Fibroblast of skin of back (primary cell): ENCODE data around the gene ASB18.

Experiments used
- DNase-seq: peaks from one replicate; pipeline ENCODE4 v3.0.0-alpha.2; 2013

Gene ASB18

DNA sequence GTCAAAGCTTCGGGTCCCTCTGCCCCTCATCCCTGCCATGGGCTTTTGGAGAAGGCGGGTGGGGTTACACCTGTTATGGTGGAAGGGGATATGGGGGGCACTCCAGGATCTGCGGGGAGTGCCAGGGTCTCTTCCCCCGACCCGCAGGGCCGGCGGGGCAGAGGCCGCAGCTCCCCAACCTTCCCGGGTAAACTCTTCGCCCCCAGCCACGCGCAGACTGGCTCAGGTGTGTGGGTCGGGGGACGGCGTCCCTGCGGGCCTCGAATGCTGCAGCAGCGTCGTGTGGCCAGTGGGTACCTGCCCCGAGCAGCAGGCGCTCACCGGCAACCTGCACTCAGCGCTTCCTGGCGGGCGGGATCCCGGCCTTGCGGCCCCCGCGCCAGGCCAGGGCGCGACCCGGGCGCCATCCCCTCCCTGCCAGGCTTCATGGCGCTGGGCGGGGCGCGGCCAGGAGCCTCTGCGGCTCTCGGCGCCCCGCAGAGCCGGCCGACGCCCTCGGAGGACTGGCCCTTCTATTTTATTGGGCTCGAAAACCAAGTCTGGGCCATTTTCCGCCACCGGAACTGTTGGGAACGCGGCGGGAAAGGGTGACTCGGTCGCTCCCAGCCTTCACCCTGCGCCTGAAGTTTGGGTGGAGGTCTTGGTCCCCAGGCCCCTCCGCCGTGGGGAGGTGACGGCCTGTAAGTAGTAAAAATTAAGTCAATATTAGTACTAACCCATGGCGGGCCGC lies 100.6 kb downstream of the ASB18 start:
- no peak for DNase-seq

DNA sequence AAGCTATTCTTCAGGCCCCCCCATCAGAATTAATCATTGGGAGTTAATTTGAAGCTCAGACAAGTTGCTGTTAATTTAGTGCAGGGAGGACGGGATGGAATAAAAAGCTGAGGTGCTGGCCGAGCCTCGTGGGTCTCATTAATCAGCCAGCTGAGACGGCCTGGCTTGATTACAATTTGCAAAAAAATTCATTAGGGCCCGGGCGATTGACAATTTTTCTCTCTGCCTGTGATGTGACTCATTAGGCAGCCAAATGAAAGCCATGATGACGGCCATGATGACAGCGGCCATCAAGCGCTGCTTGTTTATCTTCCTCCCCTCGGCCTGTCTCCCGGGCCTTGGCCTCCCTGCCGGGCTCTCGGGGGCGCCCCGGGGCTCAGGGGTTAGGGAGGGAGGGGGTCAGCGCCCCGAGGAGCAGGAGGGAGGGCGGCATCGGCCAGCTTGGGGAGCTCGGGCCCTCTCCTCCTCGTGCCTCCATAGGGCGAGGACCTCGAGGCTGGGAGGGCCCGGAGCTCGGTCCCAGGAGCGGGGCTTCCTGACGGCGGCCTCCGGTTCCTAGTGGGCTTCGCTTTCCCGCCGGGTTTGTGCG lies 101.2 kb downstream of the ASB18 start:
- DNase-seq, result peak; percentile 59

DNA sequence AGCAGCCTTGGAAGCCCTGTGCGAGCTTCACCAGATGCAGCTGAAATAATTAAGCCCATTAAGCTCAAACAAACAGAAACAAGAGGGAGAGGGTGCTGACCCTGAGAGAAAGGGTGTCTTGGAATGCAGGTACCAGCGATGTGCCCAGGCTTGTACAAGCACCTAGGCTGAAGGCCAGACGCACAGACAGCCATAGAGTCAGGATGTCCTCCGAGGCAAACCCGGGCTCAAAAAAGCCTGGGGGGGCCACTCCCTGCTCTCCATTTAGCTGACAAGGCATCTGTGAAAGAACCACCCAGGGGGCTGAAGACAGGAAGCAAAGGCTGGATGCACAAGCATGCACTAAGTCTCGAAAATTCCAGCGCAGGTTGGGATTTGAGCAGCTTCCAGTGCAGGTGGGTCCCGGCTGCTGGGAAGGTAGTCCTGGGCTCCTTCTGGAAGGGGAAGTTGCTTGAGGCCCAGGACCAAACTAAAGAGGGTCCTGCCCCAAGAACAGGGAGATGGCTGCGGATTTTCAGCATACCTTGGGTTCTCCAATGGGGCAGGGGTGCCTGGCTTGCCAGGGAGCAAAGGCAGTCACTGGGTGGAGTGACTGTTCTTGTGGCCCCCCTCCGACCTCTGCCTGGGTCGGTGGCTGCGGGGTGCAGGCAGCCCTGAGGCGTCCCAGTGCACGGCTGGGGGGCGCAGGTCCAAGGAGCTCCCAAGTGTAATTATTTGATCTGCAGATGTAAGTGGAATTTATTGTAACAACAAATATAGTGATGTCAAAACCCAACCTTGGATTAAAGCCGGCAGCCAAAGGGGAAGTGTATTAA lies 102.0 kb downstream of the ASB18 start:
- DNase-seq, result peak; percentile 25

DNA sequence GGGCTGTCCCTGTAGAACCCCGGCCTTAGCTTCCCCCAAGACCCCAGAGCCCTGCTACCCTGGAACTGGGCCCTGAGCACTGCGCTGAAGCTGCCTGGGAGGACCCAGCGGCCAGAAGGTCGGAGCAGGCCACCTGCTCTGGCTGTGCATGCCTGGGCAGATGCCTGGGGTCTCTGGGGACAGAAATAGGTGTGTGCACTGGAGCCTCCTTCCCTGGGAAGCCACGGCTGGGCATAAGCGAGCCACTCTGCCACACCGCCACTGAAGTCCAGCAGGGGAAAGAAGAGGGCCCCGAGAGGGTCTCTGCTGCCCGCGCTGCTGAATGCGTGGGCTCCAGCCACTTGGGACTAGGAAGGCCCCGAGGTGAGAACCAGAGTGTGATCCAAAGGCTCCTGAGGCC lies 102.7 kb downstream of the ASB18 start:
- no peak for DNase-seq

DNA sequence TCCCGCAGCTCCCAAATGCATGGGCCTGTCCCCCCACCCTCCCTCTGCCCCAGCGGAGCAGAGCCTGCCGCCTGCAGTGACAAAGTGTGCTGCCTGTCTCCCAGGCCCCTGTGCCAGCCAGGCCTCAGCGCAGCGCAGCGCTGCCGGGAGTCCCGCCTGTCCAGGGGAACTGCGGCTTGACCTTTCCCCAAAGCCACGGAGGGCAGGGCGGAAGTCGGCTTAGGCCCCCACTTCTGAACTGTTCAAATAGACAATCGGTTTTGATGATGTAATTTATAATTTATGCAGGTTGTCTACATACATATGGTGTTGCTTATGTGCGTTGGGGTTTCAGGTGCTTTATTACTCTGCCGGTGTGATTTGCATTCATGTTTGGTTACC lies 103.1 kb downstream of the ASB18 start:
- no peak for DNase-seq

DNA sequence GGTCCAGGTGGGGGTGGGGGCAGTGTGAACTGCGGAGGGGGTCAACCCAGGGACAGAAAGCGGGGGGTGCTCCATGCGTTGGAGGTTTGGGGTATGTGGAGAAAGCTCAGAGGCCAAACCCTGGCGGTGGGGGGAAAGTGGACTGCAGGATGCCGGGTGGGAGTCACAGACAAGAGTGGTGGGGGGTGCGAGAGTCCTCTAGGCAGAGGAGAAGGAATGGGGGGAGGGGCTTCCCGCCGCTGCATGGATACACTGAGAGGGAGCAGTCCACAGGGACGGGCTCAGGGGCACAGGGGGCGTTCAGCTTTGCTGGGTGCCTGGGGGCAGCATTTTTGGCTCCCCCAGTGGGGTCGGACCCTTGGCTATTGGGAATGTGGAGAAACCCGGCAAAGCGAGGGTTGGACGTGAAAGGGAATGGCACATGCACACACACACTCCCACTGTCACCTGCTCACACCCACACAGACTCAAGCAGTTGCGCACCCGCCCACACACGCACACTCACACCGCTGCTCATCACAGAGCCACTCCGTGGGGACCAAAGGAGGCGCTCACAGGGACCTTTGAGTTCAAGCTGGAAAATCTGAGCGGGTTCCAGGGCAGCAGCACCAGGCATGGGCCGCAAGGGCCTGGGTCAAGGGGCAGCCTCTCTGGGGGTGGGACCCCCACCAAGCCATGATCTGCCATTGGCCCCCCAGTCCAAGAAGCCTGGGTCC lies 103.7 kb downstream of the ASB18 start:
- no peak for DNase-seq

DNA sequence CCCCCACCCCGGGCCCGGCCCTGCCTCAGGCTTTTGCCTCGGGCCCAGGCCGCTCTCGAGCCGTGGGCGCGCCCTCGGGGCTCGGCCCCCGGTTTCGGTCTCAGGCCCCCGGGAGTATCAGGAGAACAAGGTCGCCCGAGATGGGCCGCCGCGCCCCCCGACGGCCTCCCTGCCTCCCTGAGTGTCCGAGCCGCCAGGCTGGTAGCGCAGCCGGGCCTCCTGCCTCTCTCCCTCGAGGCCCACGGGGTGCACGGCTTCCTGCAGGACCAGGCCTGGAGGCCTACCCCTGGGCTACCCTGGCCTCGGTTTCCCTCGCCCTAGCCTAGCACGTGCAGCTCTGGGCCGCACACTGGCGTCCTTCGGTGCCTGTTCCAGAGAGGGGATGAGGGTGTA lies 104.4 kb downstream of the ASB18 start:
- DNase-seq, result no peak

DNA sequence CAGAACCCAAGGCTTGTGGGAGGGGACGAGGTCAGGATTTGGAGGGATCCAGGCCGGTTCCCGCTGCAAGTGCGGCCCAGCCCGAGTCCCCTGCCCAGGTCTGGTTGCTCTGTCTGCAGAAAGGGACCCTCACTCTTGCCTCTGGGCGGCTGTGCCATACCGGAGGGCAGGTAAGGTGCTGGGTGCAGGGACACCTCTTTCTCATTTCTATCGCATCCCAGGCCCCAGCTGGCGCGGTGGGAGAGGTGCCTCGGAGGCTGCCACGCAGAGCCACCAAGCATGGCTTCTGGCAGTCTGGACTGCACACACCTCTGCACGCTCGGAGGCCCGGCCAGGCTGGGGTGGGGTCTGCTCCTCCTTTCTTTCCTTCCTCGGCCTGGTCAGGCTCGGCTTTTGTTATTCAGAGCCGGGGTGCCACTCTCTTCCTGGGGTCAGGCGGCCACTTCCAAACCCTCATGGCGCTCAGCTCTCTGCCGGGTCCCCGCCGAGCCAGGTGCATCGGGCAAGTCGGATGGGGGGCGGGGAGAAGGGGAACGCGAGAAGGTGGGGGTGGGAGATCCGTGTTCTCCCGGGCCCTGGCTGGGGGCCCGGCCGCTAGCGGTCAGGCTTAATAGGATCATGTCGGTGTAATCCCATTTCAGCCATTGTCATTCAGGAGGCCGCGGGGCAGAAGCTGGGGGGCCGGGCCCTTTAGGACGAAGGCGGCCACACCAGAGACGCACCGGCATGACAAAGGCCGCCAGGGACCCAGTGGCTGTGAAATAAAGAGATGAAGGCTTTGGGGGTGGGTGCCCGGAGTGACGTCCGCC lies 105.0 kb downstream of the ASB18 start:
- DNase-seq, result no peak

DNA sequence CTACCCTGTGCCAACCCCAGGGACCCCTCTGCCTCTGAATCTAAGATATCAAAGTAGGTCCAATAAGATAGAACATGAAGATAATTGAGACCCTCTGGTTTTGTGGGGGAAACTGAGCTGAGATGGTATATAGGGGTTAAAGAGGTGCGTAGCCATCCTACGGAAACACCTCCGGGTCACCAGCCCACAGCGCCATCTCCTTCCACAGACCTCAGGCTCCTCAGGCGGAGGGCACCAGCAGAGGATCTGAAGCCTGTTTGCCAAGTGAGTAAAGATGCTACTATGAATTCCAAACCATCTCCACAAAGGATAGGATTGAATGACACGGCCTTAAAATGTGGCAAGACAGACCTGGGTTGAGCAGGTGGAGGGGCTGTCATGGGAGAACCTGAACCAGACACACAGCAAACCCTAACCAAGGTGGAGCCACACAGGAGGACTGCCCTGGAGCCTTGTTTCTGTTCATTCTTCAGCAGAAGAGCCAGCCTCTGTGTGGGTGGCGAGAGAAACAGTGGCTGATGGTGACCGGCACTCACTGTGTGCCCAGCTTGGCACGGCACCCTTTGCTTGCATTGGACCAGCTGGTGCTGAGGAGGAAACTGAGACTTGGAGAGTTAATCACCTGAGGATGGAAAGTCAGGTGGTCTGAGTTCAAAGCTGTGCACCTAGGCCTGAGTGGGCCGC lies 106.2 kb downstream of the ASB18 start:
- DNase-seq, result no peak

DNA sequence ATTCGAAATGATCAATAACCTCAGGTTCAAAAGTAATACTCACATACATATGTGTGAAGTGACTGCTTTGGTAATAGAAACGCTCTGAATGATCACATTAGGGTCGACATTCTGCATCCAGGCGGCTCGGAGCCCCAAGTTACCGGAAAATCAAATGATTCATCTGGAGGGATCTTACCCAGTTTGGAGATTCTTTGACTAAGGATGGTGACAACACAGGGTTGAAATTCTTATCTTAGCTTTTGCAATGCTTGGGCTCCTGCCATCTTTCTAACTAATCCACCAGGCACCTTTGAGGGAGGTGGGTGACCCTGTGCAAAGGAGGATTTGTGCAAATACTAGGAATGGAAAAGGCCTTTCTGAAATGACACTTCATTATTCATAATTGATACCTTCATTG lies 106.8 kb downstream of the ASB18 start:
- DNase-seq, result no peak

DNA sequence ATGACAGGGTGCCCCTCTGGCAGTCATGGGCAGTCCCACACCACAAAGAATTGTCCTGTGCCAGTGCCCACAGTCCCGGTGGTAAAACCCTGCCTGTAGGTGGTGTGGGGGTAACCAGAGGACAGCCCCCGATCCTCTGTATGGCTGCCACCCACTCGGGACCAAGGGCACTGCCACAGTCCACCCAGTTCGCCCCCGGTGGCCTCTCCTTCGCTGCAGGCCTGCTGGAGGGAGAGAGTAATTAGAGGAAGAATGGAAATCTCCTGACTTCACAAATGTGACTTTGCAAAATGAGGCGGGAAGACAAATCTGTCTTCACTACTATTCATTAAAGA lies 107.4 kb downstream of the ASB18 start:
- DNase-seq, result no peak

DNA sequence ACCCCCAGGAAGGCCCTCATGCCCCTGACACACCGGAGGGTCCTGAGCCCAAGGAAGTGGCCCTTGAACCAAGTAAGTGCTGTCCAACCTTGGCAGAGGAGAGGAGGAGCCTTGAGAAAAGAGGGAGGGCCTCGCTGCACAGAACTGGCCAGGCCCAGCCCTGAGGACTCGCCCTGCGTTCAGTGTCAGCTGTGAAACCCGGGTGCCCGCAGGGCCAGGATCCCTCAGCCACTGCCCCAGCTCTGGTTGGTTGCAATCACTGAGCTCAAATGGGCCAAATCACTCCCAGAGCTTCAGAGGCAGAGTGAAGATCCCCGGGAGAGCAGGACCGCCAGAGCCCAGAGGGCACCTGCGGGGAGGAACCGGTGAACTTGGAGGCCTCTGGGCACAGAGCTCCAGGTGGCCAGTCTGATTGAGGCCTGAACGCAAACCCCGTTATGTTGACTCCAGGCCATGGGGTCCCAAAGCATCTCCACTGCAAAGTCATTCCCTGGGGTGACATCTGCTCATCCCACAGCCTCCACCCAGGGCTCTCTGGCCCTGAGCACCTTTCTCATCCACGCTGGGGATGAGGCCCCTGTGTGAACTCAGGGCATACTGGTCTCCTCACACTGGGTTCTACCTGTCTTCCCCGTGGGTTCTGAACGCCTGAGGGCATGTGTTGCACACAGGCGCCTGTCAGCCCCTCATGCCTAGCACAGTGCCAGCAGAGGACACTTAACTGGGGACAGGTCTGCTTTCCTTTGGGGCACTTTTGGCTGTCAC lies 107.9 kb downstream of the ASB18 start:
- DNase-seq, result no peak

DNA sequence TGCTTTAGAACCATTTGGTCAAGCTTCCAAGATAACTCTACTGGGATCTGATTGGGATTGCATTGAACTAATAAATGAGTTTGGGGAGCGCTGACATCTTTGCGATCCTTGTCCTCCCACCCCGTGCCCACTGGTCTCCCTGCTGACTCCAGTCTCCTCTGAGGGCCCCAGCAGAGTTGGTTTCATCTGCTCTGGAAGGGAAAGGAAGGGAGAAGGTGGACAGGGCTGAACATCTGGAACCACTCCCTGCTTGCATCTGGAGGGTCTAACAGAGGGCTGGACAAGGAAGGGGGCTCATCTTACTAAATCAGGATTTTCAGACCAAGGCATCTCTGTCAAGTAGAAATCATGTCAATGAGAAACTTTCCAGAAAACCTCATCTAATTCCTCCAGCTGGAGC lies 108.8 kb downstream of the ASB18 start:
- no peak for DNase-seq

DNA sequence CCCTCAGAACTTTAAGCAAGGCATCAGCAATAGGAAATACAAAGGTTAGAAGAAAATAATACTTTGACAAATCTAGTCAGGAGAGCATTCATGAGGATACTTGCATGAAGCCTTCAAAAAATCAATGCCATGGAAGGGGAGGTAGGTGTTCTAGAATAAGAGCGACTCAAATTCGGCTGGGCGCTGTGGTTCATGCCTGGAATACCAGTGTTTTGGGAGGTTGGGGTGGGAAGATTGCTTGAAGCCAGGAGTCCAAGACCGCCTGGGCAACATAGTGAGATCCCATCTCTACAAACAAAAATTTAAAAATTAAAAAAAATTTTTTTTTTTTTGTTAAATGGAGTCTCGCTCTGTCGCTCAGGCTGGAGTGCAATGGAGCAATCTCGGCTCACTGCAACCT lies 117.8 kb downstream of the ASB18 start:
- DNase-seq, result no peak

DNA sequence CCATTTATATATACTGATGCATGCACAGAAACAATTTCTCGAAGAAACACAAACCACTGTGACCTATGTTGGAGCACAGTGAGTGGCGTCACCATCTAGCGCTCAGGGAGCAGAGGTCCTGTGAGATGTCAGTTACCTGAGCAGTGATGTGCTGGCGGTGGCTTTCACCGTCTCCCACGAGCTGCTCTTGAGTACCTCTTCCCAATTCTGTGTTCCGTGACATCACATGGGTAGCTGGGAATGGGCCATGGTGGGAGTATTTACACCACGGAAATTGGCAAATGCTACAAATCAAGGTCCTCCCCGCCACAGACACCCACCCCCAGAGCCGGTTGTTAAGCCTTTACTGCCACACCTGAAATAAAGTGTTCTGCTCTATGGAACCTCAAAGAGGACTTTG lies 120.4 kb downstream of the ASB18 start:
- no peak for DNase-seq
